GF-D8 (cell line): ENCODE measurements around the gene ACSM2B.
"Not testable (repeated sequence)": the region's sequence is repeated elsewhere in the genome, so short reads cannot be mapped to it uniquely, and the experiment has no call there.

Source experiments
- DNase-seq: peaks from one replicate; lab custom pipeline; 2025; lab: John Stamatoyannopoulos, UW

The ACSM2B gene

DNA sequence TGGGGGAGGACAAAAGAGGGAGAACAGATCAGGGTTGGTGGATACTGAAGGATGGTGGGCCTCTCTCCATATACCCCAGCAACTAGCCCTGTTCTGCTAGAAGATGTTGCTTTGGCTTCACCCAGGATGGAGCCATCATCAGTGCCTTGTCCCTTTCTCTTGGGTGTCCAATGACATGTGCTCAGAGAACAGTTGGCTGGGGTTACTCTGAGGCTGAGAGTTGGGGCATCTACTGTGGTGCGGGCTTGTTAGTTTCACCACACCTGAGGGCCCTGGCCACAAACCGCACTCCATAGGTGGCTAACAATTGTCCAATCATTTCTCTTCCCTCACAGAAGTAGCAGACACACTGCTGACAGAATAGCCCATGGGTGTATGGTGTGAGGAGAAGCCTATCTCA, 18.9 kb upstream of the ACSM2B start:
- DNase-seq, result not testable (repeated sequence)

GRCh38 chr16:20592780-20593179, 16.6 kb upstream of the ACSM2B start:
- not testable (repeated sequence) for DNase-seq

- DNase-seq, result not testable (repeated sequence)
Observed at GRCh38 chr16:20589486-20589885, 13.3 kb upstream of the ACSM2B start.

DNA sequence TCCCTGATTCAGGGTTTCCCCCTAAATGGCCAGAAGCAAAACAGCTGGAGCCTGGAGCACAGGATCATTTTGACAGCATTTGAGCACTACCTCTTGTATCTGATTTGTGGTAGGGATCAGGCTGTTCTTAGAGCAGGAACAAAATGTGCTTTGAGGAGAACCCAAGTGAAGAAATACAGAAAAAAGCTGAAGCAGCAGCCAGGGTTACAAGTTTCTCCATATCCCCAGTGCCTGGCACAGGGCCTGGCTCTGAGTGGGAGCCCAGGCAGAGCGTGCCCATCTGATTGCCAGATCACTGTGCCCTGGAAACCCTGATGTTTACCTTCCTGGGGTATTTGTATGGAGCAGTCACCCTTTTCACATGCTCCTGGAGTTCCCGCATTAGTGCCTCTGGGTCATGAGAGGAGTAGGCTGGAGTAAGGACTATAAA, 11.5 kb upstream of the ACSM2B start:
- not testable (repeated sequence) for DNase-seq

- DNase-seq, result not testable (repeated sequence)
Observed at GRCh38 chr16:20586716-20587115, 10.5 kb upstream of the ACSM2B start.

DNA sequence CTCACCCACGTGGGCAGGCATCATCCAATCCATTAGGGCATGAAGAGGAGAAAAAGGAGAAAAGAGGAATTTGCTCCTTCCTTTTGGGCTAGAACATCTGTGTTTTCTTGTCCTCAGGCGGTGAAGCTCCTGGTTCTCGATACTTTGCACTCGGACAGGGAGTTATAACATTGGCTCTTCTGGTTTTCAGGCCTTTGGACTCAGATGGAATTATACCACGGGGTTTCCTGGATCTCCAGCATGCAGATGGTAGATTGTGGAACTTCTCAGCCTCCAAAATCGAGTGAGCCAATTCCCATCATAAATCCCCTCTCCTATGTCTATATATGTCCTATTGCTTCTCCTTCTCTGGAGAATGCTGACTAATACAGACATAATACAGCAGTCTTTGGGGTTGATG, 9.9 kb upstream of the ACSM2B start:
- not testable (repeated sequence) for DNase-seq

DNA sequence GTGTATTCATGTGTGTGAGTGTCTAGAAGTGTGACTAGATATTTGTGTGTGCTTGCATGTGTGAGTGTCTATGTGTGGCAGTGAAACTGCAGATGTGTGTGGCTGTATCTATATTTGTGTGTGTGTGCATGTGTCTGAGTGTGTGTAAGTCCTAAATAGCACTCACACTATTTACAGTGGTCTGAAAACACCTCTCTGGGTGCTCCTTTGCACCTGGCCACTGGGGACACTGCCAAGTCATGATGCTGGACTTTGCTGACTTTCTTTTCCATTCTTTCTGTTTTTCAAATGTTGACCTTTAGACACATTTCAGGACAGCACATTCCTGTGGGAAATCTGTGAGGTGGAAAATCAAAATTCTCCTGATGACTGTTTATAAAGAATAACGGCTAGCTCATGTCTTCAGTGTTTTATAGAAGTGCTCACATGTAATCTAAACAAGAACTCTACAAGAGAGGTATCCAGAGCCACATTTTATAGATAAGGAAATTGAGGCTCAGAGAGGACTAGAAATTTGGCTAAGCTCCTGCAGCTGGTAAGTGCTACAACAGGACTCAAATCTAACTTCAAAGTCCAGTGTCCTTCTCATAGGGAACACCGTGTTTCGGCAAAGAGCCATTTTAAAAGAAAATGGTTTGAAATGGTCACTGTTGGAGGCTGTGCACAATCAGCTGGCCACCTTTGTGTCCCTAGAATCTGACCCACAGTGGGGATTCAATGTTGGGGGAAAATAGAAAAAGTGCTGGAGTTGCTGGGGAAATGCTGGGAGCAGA, 4.5 kb upstream of the ACSM2B start:
- not testable (repeated sequence) for DNase-seq

- not testable (repeated sequence) for DNase-seq
Observed at GRCh38 chr16:20578091-20578490, 1.9 kb upstream of the ACSM2B start.

- not testable (repeated sequence) for DNase-seq
Observed at GRCh38 chr16:20569117-20569651, 7.0 kb downstream of the ACSM2B start.

DNA sequence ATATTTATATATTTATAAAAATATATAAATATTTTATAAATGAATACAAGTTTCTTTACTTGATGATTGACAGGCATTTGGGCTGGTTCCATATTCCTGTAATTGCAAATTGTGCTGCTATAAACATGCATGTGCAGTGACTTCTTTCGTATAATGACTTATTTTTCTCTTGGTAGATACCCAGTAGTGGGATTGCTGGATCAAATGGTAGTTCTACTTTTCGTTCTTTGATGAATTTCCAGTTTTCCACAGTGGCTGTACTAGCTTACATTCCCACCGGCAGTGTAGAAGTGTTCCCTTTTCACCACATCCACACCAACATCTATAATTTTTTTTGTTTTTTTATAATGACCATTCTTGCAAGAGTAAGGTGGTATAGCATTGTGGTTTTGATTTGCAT, 7.8 kb downstream of the ACSM2B start:
- no peak for DNase-seq

DNA sequence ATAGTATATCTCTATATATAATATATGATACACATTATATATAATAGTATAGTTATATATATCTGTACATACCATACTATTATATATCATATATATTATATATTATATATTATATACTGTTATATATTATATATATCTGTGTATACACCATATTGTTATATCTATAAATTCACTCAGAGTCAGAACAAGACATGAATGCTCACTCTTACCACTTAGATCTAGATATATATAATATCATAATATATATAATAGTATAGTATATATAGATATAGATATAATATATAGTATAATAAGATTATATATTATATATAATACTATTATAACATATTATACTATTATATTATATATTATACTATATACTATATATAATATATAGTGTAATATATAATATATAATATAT, 9.3 kb downstream of the ACSM2B start:
- DNase-seq, result no peak

DNA sequence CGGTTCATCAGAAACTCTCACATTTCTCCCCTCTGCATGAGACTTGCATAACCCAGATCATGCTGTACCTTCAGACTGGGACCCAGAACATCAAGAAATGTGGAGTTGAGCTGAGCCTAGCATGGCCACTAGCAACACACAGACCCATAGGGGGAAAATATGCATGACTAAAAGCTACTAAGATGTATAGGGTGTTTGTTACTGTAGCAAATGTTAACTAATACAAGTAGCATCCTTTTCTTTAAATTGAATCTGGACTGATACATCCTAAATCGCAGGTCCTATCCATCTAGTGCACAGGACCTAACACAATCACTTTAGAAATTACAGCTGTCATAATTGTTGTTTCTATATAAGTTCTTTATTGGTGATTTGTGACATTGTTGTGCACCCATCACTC, 10.8 kb downstream of the ACSM2B start:
- not testable (repeated sequence) for DNase-seq

DNA sequence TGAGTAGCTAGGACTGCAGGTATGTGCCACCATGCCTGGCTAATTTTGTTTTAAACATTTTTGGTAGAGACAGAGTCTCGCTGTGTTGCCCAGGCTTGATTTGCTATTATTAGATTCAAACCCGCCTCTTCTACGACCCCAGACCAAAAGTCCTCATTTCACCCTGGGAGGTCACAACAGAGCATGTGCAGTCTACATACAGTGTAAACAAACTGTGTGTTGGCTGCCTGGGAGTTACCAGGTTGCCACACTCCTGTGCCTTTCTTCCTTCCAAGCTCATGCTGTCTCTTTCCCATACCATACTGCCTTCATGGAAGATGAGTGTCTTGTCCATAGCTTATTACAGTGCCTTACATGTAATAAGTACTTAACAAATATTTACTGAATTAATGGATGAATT, 11.9 kb downstream of the ACSM2B start:
- not testable (repeated sequence) for DNase-seq

DNA sequence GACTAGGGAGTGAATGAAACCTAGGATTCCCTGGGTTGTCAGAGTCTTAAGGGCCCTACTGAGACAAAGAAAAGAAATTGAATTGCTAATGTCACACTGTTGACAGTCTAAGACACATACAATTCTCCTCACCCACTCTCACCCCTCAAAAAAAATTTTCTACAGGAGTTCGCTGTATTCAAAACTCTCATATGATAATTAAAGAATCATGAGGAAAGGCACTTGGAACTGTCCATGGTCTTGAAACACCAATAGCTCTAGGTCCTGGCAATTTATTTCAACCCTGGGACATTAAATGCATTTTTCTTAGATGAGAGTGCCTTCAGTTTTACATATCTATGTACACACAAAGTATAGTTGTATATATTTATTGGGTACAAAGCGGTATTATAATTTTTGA, 20.5 kb downstream of the ACSM2B start:
- DNase-seq, result not testable (repeated sequence)

GRCh38 chr16:20554689-20555088, 21.5 kb downstream of the ACSM2B start:
- DNase-seq, result not testable (repeated sequence)

GRCh38 chr16:20553493-20553892, 22.7 kb downstream of the ACSM2B start:
- DNase-seq, result not testable (repeated sequence)

DNA sequence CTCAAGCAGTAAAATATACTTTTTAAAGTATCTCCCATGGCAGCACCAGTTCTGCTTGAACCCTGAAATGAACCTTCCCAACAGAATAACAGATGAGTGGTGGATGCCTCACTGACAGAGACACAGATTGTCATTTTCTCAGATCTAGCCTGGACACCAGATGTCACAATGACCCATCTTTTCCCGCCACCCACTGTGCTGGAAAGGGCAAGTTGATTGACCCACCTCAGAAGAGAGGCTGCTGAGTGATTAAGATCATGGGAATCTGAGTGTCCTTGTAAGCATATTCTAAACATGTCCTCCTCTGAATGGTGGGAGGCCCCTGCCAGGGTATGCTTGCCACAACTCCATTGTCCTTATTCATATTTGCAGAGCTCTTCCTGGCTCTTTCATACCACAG, 29.2 kb downstream of the ACSM2B start:
- not testable (repeated sequence) for DNase-seq

DNA sequence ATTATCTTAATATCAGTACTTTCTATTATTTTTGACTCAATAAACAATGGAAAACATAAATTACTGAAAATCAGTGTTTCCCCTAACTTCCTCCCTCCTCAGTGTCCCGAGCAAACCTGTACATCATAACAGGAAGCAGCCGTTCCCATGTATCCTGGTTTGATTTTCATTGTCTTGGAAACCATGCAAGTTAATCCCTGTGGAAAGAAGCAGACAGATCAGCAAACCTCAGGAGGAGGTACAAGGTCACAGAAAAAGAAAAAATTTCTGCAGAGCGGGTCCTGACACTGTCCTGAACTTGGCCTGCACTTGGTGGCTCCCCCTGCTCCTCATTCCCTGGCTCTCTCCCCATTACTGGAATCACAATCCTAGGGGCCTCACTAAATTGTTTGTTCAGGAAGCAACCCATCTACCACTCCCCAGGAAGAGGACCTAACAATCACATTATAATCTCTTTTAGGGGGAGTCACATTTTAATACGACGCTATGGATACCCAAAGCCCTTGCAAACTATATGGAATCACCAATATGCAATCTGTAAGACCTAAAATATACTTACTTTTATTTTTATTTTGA, 29.8 kb downstream of the ACSM2B start:
- not testable (repeated sequence) for DNase-seq

- DNase-seq, result not testable (repeated sequence)
Observed at GRCh38 chr16:20540603-20541316, 35.4 kb downstream of the ACSM2B start.

- DNase-seq, result no peak
Observed at GRCh38 chr16:20538687-20539086, 37.5 kb downstream of the ACSM2B start.

DNA sequence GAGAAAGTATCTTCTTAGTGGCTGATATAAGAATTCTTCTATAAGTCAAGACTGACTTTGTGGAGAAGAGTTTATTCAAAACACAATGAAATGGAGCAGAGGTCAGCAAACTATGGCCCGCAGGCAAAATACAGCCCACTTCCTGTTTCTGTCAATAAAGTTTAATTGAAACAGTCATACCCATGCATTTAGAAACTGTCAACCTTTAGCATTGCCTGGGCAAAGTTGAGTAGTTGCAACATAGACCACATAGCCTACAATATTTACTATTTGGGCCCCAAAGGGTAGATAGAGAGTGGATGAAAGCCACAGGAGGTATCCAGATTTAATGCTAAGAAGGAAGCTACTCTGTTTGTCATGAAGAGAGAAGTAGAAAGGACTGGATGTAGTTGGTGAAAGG, 38.0 kb downstream of the ACSM2B start:
- DNase-seq, result no peak

GRCh38 chr16:20536669-20537068, 39.5 kb downstream of the ACSM2B start:
- DNase-seq, result not testable (repeated sequence)
